ENCODE data around the gene AFF3. TPM values are rescaled to one million over a fixed set of nuclear protein-coding genes. Genes with fewer than 3 reads are reported as not detected.

AFF3 gene
- total RNA-seq, 1 experiment from 2014 or later: 0.22 TPM

DNA sequence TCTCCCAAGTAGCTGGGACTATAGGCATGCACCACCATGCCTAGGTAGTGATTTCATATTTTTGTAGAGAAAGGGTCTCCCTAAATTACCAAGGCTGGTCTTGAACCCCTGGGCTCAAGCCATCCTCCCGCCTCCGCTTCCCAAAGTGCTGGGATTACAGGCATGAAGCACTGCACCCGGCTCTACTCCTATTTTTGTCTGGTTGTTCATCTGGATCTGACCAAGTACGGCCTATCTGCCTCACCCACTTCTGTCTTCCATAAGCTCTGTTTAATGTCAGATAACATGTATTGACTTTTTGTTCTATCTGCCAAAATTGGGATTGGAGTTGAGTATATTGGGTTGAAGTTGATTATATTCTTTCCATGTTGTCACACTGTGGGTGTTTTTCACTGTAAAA, 198.4 kb downstream of the AFF3 start:
- H3K4me3 Mint-ChIP-seq: no peak overlapping the region

More for the DNA sequence above, 198.4 kb downstream of the AFF3 start:
- H3K9me3 Mint-ChIP-seq: no peaks in the 10 kb centered on the region
- no peaks in the 10 kb centered on the region for H3K36me3 Mint-ChIP-seq (ENCODE audit: insufficient read depth in 1 of 3, low read depth in 3 of 3)
- no peak overlapping the region for H3K27ac Mint-ChIP-seq
- H3K4me1 Mint-ChIP-seq: no peaks in the 10 kb centered on the region
- Histone ChIP-seq H3K4ac (ENCODE audit: low read depth, low read length) (no peak overlapping the region), H2BK120ac (ENCODE audit: low read depth, low read length, poor library complexity, severe bottlenecking) (no peak overlapping the region), H3K56ac (ENCODE audit: insufficient read length, low read depth, low read length) (no peak overlapping the region), H2BK12ac (ENCODE audit: insufficient read length, low read depth, low read length) (no peak overlapping the region), H3K9ac (ENCODE audit: extremely low read depth, insufficient read length, low read length) (no peak overlapping the region), H3K79me1 (ENCODE audit: insufficient read depth, low read depth, low read length, poor library complexity, severe bottlenecking) (no peaks in the 10 kb centered on the region), H3K4me2 (ENCODE audit: insufficient read depth, insufficient read length, low read length) (no peak overlapping the region), H3K27me3 (ENCODE audit: insufficient read depth, low read length) (no peaks in the 10 kb centered on the region), H2AK5ac (ENCODE audit: insufficient read length, low read length) (no peak overlapping the region), H3T11ph (ENCODE audit: low read length) (no peak overlapping the region), H2BK5ac (ENCODE audit: insufficient read length, low read length) (no peak overlapping the region), H4K8ac (replicated peaks; ENCODE audit: insufficient read length, low read depth, low read length) (no peak overlapping the region), H2AFZ (ENCODE audit: low read length) (no peak overlapping the region), H4K5ac (ENCODE audit: insufficient read length, low read depth, low read length) (no peak overlapping the region), H2BK15ac (ENCODE audit: low read depth, low read length) (no peak overlapping the region), H4K91ac (ENCODE audit: insufficient read length, low read depth, low read length) (no peak overlapping the region), H3K4me1 (ENCODE audit: insufficient read depth, low read length) (no peaks in the 10 kb centered on the region), H3K23ac (ENCODE audit: insufficient read length, low read depth, low read length) (no peak overlapping the region), H2BK20ac (ENCODE audit: low read depth, low read length, poor library complexity, severe bottlenecking) (no peak overlapping the region), H3K18ac (ENCODE audit: insufficient read length, low read depth, low read length) (no peak overlapping the region), H3K79me2 (ENCODE audit: insufficient read depth, low read length) (no peaks in the 10 kb centered on the region), H3K23me2 (ENCODE audit: insufficient read length, low read depth, low read length, poor library complexity, severe bottlenecking) (no peaks in the 10 kb centered on the region), H4K20me1 (ENCODE audit: control insufficient read depth, insufficient read depth, insufficient read length) (no peaks in the 10 kb centered on the region), H3K27ac (ENCODE audit: insufficient read length, low read depth, low read length) (no peak overlapping the region), H3K14ac (ENCODE audit: insufficient read depth, low read length) (no peak overlapping the region), H3K9me3 (ENCODE audit: control insufficient read depth, low read depth, low read length) (no peaks in the 10 kb centered on the region)
- no peak for TF ChIP-seq CTCF (conservative IDR thresholded peaks at IDR 0.05)
- no peak for DNase-seq
- no CpG with 5 or more reads among the region's 4 CpGs for WGBS (ENCODE audit: extremely low coverage, insufficient read length, low lambda C conversion rate)
- H3K27me3 Mint-ChIP-seq (ENCODE audit: low read depth): peaks cover 5% of the 10 kb centered on the region; the same call in 1 of the 2 replicates
